NB4 (cell line): Measurements from ENCODE around the gene PRUNE2.

ENCODE experiments used
- CTCF ChIP-seq: IDR thresholded peaks from one replicate; pipeline ENCODE4 v1.5.1; 2012; ENCODE audit warnings: low read depth, low read length
- POLR2A ChIP-seq: IDR thresholded peaks from 2 replicates; pipeline ENCODE4 v1.6.1; 2011; ENCODE audit warnings: mild to moderate bottlenecking; ENCODE audit not compliant: insufficient read length; ENCODE audit errors: extremely low read depth

- no peak for TF ChIP-seq CTCF
- TF ChIP-seq POLR2A, result no peak
These were observed 10.3 kb upstream of the PRUNE2 start for GRCh38 chr9:76916231-76916630.
